Pancreas (tissue), 10 donors: Measurements from ENCODE around the gene EHD3. TPM values are rescaled to one million over a fixed set of nuclear protein-coding genes. Genes with fewer than 3 reads are reported as not detected.

ENCODE experiments used
- ATAC-seq, 4 donors: fragments of 200-7000 bp; cut with Tn5 transposase; one replicate each; pipeline versions ENCODE4 v1.8.0 to v1.9.1; 2020; ENCODE audit warnings: mild to moderate bottlenecking in 4 of 4, moderate library complexity in 4 of 4
- DNase-seq, 6 donors: peaks; one replicate each; pipeline ENCODE4 v3.0.0-alpha.2; 2020
- FAIRE-seq: peaks from 2 replicates; lab custom pipeline; 2012; peaks lifted over from hg19 to GRCh38; lab: Jason Lieb, UNC
- H3K27ac ChIP-seq, 4 donors: fragments of 200-600 bp; sonication (generic); 1 replicate in 3 of 4; 2 replicates in 1 of 4; pipeline versions ENCODE4 v1.5.0 to v1.8.0; 2020
- H3K27me3 ChIP-seq, 4 donors: fragments of 200-600 bp; one replicate each; pipeline ENCODE4 v1.8.0; 2021
- H3K36me3 ChIP-seq, 3 donors: fragments of 200-600 bp; sonication (generic) in 1 of 3; one replicate each; pipeline versions ENCODE4 v1.5.0 to v1.8.0; 2020 to 2021
- H3K4me1 ChIP-seq, 3 donors: fragments of 200-600 bp; one replicate each; pipeline ENCODE4 v1.8.0; 2021
- H3K4me3 ChIP-seq, 4 donors: fragments of 200-600 bp; sonication (generic) in 2 of 4; one replicate each; pipeline versions ENCODE4 v1.5.0 to v1.8.0; 2020 to 2021
- H3K9me3 ChIP-seq, 4 donors: fragments of 200-600 bp; one replicate each; pipeline ENCODE4 v1.8.0; 2021
- CTCF ChIP-seq, 4 donors: fragments of 200-600 bp; sonication (generic) in 3 of 4; IDR thresholded peaks; one replicate each; pipeline versions ENCODE4 v1.5.0 to v1.8.0; 2021; ENCODE audit warnings: antibody characterized with exemption in 4 of 4
- WGBS, 2 donors: extraction: QIAGEN DNeasy Blood & Tissue Kit; methylation state at CpG; one replicate each; pipeline ENCODE4 v1.1.7; 2013; 5-methylcytosine and 5-hydroxymethylcytosine counted together
- intact Hi-C, 3 donors: fragments of 100-400 bp; cut with DNase I; formaldehyde crosslinking; loops; one replicate each; pipeline versions ENCODE4 v1.11.1 to v1.14.2; 2022
- polyA plus RNA-seq, 2 donors: library from polyadenylated mRNA; stranded (reverse); fragments of 200-250 nt; gene quantifications; one replicate each; pipeline ENCODE4 v1.2.3, GENCODE V29; 2013
- total RNA-seq, 6 donors: library from RNA; stranded (reverse); fragmentation: NEBNext Ultra II Directional in 4 of 6; extraction: Animal tissue kit (Norgen Biotek cat#: 25700) in 4 of 6; gene quantifications; one replicate each; pipeline versions ENCODE4 v1.2.1 to v1.2.4, GENCODE V29; 2021 to 2023
- donor health status: healthy with polysubstance abuse.
- donor health status: DM: no; HTN: no; CAD: no; lungs with moderate emphysema.
- donor health status: DM: no; HTN: no; CAD: no.
- donor health status: control.
- donor health status: control.
- donor health status: Bipolar disorder and iron deficiency.
- donor health status: DM: yes; HTN: yes; CAD: no.
- donor health status: DM: no; HTN: no; CAD: no.
- donor health status: DM: no; HTN: no; CAD: no.
- donor health status: DM: yes; HTN: yes; CAD: no.

EHD3 gene
- total and polyA plus RNA-seq, 8 donors: 0.46 to 3.5 (median 0.81) TPM

- intact Hi-C loops: no loop called here
Measured at GRCh38 chr2:31286230-31286629, 52.3 kb downstream of the EHD3 start.

GRCh38 chr2:31286961-31287550, 53.1 kb downstream of the EHD3 start:
- FAIRE-seq: no peak
- 78 to 84% methylated on average over 5 of the region's 5 CpGs for WGBS, 2 donors
- H3K36me3 ChIP-seq: no peaks in the 10 kb centered on the region
- DNase-seq: no peak
- H3K4me1 ChIP-seq: no peaks in the 10 kb centered on the region
- ATAC-seq: no peak
- H3K4me3 ChIP-seq: no peak overlapping the region
- TF ChIP-seq CTCF (IDR thresholded peaks at IDR 0.05): no peak
- no peak overlapping the region for H3K27ac ChIP-seq
- no peaks in the 10 kb centered on the region for H3K9me3 ChIP-seq
- H3K27me3 ChIP-seq: no peaks in the 10 kb centered on the region
- intact Hi-C loops: no loop called here

More at GRCh38 chr2:31286230-31286629, 52.3 kb downstream of the EHD3 start:
- H3K36me3 ChIP-seq: no peaks in the 10 kb centered on the region
- TF ChIP-seq CTCF (IDR thresholded peaks at IDR 0.05): no peak
- DNase-seq (no peak), FAIRE-seq (no peak), ATAC-seq (no peak)
- no peaks in the 10 kb centered on the region for H3K9me3 ChIP-seq
- no peaks in the 10 kb centered on the region for H3K4me1 ChIP-seq
- H3K27ac ChIP-seq: no peak overlapping the region
- 43 to 60% methylated on average over 4 of the region's 4 CpGs for WGBS, 2 donors
- H3K4me3 ChIP-seq: no peak overlapping the region
- no peaks in the 10 kb centered on the region for H3K27me3 ChIP-seq

GRCh38 chr2:31287654-31288053, 53.7 kb downstream of the EHD3 start:
- ATAC-seq: no peak
- WGBS, 2 donors: 69 to 78% methylated on average over 2 of the region's 2 CpGs
- no peak for FAIRE-seq
- Histone ChIP-seq H3K4me1 (no peaks in the 10 kb centered on the region), H3K9me3 (no peaks in the 10 kb centered on the region), H3K27ac (no peak overlapping the region), H3K27me3 (no peaks in the 10 kb centered on the region), H3K4me3 (no peak overlapping the region), H3K36me3 (no peaks in the 10 kb centered on the region)
- no peak for TF ChIP-seq CTCF (IDR thresholded peaks at IDR 0.05)
- intact Hi-C loops: no loop called here
- DNase-seq: no peak

GRCh38 chr2:31294196-31294595, 60.2 kb downstream of the EHD3 start:
- 53 to 73% methylated on average over 1 of the region's 1 CpG for WGBS, 2 donors
- Histone ChIP-seq H3K4me3 (no peak overlapping the region), H3K9me3 (no peaks in the 10 kb centered on the region), H3K27me3 (no peaks in the 10 kb centered on the region), H3K36me3 (no peaks in the 10 kb centered on the region), H3K27ac (no peak overlapping the region), H3K4me1 (no peaks in the 10 kb centered on the region)
- no peak for TF ChIP-seq CTCF (IDR thresholded peaks at IDR 0.05)
- no peak for DNase-seq
- no peak for FAIRE-seq
- no peak for ATAC-seq
- intact Hi-C loops: no loop called here

GRCh38 chr2:31296641-31297287, 62.8 kb downstream of the EHD3 start:
- Histone ChIP-seq H3K27me3 (no peaks in the 10 kb centered on the region), H3K9me3 (no peaks in the 10 kb centered on the region), H3K36me3 (no peaks in the 10 kb centered on the region), H3K4me1 (no peaks in the 10 kb centered on the region), H3K4me3 (no peak overlapping the region), H3K27ac (no peak overlapping the region)
- ATAC-seq: no peak
- no peak for DNase-seq
- WGBS, 2 donors: 56 to 61% methylated on average over 8 of the region's 8 CpGs
- no peak for TF ChIP-seq CTCF (IDR thresholded peaks at IDR 0.05)
- intact Hi-C loops: no loop called here
- FAIRE-seq: no peak
